Midbrain (tissue), 1 donor: ENCODE data around the gene CMTM5.

Experiments used
- DNase-seq: peaks from one replicate; lab custom pipeline; 2025; lab: John Stamatoyannopoulos, UW

Gene CMTM5

GRCh38 chr14:23358042-23358441 is 18.8 kb upstream of the CMTM5 start:
- no peak for DNase-seq

GRCh38 chr14:23358553-23359166 is 18.2 kb upstream of the CMTM5 start:
- no peak for DNase-seq

GRCh38 chr14:23359167-23359626 is 17.6 kb upstream of the CMTM5 start:
- DNase-seq = no peak

DNA sequence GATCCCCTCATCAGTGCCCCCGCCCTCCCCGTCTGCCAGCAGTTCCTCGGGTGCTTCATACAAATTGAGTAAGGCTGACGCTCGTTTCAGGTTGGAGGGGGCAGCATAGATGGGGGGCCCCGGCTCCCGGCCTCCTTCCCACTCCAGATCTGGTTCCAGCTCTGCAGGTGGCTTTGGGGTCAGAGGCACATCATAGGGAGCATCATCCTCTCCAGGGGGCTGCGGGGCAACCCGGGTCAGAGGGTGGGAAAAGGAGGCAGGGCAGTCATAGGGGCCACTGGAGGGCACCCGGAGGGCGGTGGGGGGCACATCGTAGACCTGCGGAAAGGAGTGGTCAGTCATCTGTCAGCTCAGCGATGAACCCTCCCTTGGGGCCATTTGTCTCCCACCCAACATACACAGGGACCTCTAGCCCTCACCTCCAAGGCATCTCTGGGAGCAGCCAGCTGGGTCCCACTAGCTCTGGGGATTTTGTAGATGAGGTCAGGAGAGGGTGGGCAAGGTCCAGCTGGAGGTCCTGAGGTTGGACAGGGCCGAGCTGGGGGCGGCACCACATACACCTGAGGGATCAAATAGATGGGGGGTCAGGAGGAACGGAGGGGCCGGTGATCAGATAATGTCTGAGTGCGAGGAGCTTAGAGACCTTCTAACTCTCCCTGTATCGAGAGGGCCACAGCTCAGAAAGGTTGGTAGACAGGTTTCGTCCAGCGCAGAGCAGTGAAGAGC is 17.0 kb upstream of the CMTM5 start:
- no peak for DNase-seq

DNA sequence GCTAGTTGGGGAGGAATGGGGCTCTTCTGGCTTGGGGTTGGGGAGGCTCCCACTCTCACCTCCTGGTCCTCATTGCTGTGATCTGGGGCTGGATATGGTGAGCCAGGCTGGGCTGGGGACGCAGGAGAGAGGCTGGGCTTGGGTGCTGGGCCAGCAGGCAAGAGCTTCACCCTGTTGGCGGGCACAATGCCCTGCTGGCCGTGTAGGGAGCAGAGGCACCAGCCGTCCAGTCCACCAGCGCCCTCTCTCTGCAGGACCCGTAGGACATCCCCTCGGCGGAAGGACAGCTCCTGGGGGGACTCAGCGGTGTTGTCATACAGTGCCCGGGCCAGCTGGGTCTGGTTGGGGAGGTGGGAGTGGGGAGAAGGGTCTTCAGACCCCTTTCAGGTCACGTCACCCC is 16.4 kb upstream of the CMTM5 start:
- DNase-seq = peak; percentile 76

DNA sequence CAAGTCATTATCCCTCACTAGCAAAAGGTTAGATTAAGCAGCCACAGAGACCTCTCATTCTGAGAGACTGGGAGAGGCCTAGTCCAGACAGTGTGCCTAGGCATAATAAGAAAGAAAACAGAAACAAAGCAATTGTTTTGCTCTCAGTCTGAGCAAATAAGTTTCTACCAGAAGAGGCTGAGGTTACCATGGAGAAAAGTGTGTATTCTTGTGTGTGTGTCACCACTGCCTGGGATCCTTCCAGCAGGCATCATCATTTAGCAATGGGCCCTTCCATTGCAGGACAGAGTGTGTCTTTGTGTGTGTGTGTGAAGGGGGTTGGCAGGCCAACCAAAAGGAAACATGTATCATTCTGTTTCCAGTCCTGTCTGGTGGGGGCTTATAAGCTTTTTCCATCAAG is 15.5 kb upstream of the CMTM5 start:
- peak; percentile 28 for DNase-seq

DNA sequence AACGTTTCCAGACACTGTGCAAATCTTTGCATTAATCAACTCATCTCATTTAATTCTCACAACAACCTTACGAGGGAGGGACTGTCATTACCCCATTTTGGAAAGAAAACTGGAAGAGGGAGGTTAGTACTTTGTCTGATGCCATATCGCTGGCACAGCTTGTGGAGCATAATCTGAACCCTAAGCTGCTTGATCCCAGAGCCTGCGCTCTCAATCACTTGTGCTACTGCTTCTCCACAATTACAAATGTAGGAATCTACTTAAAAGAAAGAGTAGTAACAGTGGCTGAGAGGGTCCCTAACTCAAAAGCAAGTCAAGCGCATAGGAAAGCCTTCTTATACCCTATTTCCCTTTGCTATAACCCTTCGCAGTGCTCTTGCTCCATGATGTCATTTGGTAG is 15.1 kb upstream of the CMTM5 start:
- DNase-seq = no peak

DNA sequence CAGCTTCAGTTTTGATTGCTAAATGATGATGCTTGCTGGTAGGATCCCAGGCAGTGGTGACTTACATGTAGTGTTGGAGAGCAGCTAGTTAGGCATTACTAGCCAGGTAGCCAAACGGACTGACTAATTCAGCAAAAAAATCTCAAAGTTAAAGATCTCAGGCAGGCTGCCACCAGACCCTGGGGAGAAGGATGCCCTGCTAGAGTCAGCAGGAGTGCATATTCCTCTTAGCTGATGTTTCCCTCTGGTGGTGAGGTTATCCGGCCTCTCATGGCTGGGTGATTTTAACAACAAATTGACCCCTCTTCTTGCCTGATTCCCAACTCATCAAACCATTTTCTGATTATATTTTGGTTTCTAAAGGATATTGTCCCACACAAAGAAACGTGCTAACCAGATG is 14.6 kb upstream of the CMTM5 start:
- peak; percentile 15 for DNase-seq

DNA sequence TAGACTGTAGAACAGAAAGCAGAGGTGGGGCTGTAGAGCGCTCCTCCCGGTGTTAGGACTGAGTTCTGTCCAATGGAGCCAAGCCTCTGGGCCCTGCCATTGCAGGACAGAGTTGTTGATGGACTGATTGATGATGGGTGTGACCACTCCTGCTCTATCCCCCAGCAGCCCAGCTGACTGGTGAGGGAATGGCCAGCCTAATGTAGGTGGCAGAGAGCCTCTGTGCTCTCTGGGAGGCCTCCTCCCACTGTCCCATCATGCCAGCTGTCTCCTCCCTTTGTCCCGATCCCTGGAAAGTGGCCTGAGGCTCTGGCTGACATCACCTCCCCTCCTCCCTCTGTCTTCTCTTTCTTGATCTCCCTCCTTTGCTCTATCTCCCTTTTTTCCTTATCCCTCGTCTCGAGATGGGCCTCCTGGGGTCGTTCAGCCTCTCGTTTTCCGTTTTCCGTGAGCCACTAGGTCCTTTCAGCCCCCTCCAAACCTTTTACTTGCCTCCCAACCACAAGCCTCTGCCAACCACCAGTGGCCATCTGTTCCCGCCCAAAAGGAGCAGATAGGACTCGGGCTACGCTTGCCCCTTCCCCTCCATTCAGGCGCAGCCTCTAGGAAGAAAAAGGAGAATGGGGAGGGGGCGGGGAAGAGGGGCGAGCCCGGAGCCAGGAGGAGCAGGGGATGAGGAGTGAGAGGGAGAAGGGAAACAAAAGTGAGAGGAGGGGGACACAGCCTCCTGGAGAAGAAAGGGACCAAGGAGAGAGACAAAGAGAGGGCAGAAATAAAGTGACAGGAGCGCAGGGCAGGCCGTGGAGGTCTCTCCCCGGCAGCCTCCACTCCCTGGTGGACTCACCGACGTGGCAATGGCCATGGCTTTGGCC is 12.4 kb upstream of the CMTM5 start:
- DNase-seq = peak; percentile 68

GRCh38 chr14:23365036-23365731 is 11.7 kb upstream of the CMTM5 start, which contains the start of gene EFS:
Gene EFS, minus strand, starts transcription at chr14:23365172. Its CDS starts 147 bp downstream, at chr14:23365025.
- peak; percentile 65 for DNase-seq

GRCh38 chr14:23365732-23366425 is 11.0 kb upstream of the CMTM5 start:
- DNase-seq = peak; percentile 74

- DNase-seq = peak; percentile 74
Observed at GRCh38 chr14:23366426-23366921, 10.4 kb upstream of the CMTM5 start.

DNA sequence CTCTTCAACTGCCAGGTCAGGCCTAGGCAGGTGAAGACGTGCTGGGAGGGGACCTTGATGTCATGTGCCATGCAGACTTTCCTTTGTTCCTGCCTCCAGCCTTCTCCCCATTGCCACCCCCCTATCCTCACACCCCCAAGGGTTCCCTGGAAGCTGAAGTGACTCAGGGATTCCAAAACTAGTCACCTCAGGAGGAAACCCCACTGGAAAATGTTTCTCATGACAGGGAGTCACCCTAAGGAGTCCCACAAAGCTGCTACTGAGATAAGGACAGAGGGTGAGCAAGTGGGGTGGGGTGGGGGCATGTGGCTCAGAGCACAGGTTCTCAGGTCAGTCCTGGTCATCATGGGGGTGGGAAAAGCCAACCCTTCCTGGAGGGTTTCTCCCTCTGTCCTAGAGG is 6.6 kb upstream of the CMTM5 start:
- no peak for DNase-seq

DNA sequence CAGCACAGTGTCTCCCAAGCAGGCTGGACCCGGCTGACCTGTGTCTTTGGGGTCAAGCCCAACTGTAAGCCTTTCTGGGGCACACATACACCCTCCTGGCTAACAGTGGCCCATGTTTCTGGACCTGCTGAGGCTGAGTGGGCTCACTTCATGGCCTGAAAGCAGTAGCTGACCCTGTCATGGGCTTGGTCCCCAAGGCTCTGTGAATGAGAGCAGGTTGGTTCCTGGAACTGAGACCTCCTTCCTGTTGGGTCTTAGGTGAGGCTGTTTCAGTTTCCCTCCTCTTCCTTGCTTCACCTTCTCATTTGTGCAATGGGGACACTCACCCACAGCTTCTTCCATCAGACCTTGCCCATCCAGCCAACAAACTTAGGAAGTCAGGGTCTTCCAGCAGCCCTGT is 5.0 kb upstream of the CMTM5 start:
- no peak for DNase-seq

DNA sequence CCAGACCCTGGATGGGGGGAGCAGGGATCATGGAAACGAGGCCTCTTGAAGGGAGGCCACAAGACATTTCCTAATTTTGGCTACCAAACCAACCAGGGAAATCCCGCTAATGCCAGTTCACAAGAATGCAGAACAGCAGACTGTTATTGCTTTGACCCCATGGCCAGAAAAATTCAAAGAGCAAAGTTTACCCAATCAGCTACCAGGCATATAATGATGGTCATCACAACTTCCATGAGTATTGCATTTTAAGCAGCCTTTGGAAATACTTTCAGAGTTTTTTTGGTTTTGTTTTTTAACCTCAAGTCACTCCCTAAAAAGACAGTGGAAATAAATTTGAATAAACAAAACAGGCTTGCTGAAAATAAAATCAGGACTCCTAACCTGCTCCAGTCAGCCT is 4.3 kb upstream of the CMTM5 start, which contains the start of gene IL25:
IL25 (plus strand) TSS at position 301 of the 400 bp plus-strand sequence.
- DNase-seq = no peak

DNA sequence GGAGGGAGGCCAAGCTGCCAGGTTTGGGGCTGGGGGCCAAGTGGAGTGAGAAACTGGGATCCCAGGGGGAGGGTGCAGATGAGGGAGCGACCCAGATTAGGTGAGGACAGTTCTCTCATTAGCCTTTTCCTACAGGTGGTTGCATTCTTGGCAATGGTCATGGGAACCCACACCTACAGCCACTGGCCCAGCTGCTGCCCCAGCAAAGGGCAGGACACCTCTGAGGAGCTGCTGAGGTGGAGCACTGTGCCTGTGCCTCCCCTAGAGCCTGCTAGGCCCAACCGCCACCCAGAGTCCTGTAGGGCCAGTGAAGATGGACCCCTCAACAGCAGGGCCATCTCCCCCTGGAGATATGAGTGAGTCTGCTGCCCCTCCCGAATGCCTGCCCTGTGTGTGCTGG is 3.8 kb upstream of the CMTM5 start:
- no peak for DNase-seq

DNA sequence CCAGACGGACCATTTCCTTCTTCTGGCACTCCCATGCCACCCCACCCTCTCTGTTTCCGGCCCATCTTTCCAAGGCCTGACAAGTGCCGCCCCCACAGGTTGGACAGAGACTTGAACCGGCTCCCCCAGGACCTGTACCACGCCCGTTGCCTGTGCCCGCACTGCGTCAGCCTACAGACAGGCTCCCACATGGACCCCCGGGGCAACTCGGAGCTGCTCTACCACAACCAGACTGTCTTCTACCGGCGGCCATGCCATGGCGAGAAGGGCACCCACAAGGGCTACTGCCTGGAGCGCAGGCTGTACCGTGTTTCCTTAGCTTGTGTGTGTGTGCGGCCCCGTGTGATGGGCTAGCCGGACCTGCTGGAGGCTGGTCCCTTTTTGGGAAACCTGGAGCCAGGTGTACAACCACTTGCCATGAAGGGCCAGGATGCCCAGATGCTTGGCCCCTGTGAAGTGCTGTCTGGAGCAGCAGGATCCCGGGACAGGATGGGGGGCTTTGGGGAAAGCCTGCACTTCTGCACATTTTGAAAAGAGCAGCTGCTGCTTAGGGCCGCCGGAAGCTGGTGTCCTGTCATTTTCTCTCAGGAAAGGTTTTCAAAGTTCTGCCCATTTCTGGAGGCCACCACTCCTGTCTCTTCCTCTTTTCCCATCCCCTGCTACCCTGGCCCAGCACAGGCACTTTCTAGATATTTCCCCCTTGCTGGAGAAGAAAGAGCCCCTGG is 1.2 kb upstream of the CMTM5 start:
- peak; percentile 40 for DNase-seq

GRCh38 chr14:23377198-23377550 is 328 bp downstream of the CMTM5 start:
- DNase-seq = no peak

DNA sequence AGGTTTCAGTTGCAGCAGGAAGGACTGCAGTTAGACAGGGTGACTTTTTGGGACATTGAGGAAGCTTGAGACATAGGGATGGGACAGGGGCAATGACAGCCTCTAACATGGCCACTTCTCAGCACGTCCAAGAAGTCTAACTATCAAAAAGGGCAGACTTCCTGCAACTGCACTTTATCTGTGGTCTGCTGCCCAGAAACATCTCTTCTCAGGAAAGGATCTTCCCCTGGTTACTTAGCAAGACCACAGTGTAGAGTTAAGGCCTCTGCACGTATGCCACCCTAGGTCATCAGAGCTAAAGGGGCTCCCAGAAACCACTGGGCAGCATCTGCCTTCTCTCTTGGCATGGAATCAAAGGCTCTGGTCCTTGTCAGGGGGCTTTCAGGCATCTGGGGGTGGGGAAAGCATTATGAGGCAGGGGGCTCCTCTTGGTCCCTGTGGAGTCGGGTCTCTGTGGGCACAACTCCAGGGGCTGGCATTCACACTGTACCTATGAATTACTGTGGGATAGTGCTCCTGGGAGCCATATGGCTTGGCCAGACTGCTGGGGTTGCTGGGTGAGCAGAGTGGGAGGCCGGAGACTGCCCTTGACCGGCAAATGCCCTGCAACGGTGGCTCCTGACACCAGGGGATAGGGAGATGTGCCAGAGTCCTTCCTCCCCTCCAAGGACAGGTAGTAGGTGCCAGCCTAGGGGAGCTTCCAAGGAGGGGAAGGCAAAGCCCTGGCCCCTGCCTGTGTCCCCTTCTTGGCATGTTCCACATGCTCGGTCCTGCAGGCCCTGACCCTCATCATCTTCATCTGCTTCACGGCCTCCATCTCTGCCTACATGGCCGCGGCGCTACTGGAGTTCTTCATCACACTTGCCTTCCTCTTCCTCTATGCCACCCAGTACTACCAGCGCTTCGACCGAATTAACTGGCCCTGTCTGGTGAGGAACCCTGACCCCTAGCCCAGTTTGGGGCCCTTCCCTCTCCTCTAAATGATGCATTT is 1.0 kb downstream of the CMTM5 start:
- no peak for DNase-seq
